GM04504 (cell line): ENCODE results near the gene COTL1.

ENCODE experiments used
- DNase-seq: peaks from one replicate; pipeline ENCODE4 v3.0.0-alpha.2; 2012; ENCODE audit warnings: low read depth

COTL1 gene

GRCh38 chr16:84548971-84549844 is 68.7 kb downstream of the COTL1 start:
- DNase-seq, result no peak

GRCh38 chr16:84548508-84548907 is 69.4 kb downstream of the COTL1 start:
- no peak for DNase-seq

- DNase-seq, result no peak
These were observed 70.3 kb downstream of the COTL1 start for GRCh38 chr16:84547546-84548061.

GRCh38 chr16:84546669-84547545 is 71.0 kb downstream of the COTL1 start:
- no peak for DNase-seq

GRCh38 chr16:84545114-84545737 is 72.7 kb downstream of the COTL1 start:
- no peak for DNase-seq

- DNase-seq, result no peak
These were observed 73.7 kb downstream of the COTL1 start for GRCh38 chr16:84544031-84544773.

- DNase-seq, result no peak
These were observed 74.6 kb downstream of the COTL1 start for GRCh38 chr16:84543253-84543652.

GRCh38 chr16:84541999-84542817 is 75.7 kb downstream of the COTL1 start:
- no peak for DNase-seq

GRCh38 chr16:84540194-84540593 is 77.7 kb downstream of the COTL1 start:
- DNase-seq, result no peak

- DNase-seq, result no peak
These were observed 79.5 kb downstream of the COTL1 start for GRCh38 chr16:84538222-84538840.

GRCh38 chr16:84537491-84538151 is 80.3 kb downstream of the COTL1 start:
- DNase-seq, result no peak

- no peak for DNase-seq
These were observed 82.0 kb downstream of the COTL1 start for GRCh38 chr16:84535851-84536250.

GRCh38 chr16:84535408-84535807 is 82.5 kb downstream of the COTL1 start:
- no peak for DNase-seq

- no peak for DNase-seq
These were observed 83.1 kb downstream of the COTL1 start for GRCh38 chr16:84534815-84535214.

- DNase-seq, result no peak
These were observed 84.9 kb downstream of the COTL1 start for GRCh38 chr16:84532855-84533486.

- peak; percentile 95 for DNase-seq
These were observed 85.6 kb downstream of the COTL1 start for GRCh38 chr16:84532291-84532724.

GRCh38 chr16:84531671-84532111 is 86.2 kb downstream of the COTL1 start:
- no peak for DNase-seq

GRCh38 chr16:84530590-84530989 is 87.3 kb downstream of the COTL1 start:
- DNase-seq, result no peak

GRCh38 chr16:84529607-84530006 is 88.3 kb downstream of the COTL1 start:
- DNase-seq, result no peak
